SH-SY5Y (cell line): ENCODE data around the gene KLHDC8B.

Experiments used
- GATA2 ChIP-seq: IDR thresholded peaks from 2 replicates; pipeline ENCODE4 v1.6.1; 2011; ENCODE audit warnings: mild to moderate bottlenecking, low read depth, low read length
- GATA3 ChIP-seq: IDR thresholded peaks from 2 replicates; pipeline ENCODE4 v1.6.1; 2011; ENCODE audit warnings: low read depth, mild to moderate bottlenecking, low read length, moderate library complexity

GRCh38 chr3:49181351-49181750 lies 10.0 kb downstream of the KLHDC8B start:
- TF ChIP-seq GATA2 (no peak), GATA3 (no peak)
